Panc1 (cell line): Measurements from ENCODE around the gene ORM2. TPM values are rescaled to one million over a fixed set of nuclear protein-coding genes. Genes with fewer than 3 reads are reported as not detected.

Experiments used
- ATAC-seq: fragments of 200-7000 bp; cut with Tn5 transposase; 2 replicates; pipeline ENCODE4 v1.9.1; 2020; ENCODE audit warnings: mild to moderate bottlenecking, moderate library complexity
- BruUV-seq: library from RNA; stranded (reverse); fragments of 400-500 nt; replicated peaks from 2 replicates; lab custom pipeline; 2021; lab: Mats Ljungman, UMichigan
- CTCF ChIA-PET: fragments of 300-600 bp; sonication (Branson Sonifier 250); formaldehyde crosslinking; loops from one replicate; lab custom pipeline; 2022; ENCODE audit warnings: antibody characterized with exemption; lab: Charles Lee
- POLR2A ChIA-PET: fragments of 300-600 bp; sonication (Branson Sonifier 250); formaldehyde crosslinking; loops from one replicate; lab custom pipeline; 2022; ENCODE audit warnings: antibody characterized with exemption; lab: Charles Lee
- DNase-seq: peaks from one replicate; pipeline ENCODE4 v3.0.0-alpha.2; 2010; ENCODE audit warnings: low read depth, low spot score
- H3K27ac ChIP-seq: 2 replicates; pipeline ENCODE4 v1.5.1; 2011; ENCODE audit warnings: mild to moderate bottlenecking, low read length, inconsistent platforms
- H3K27me3 ChIP-seq: fragments of 200-500 bp; sonication (Bioruptor generic); 2 replicates; pipeline ENCODE4 v1.6.0; 2014; ENCODE audit warnings: low read length, inconsistent platforms; ENCODE audit not compliant: control insufficient read depth, insufficient read depth
- H3K36me3 ChIP-seq: fragments of 200-500 bp; sonication (Bioruptor generic); 2 replicates; pipeline ENCODE4 v1.5.1; 2014; ENCODE audit warnings: inconsistent platforms, mild to moderate bottlenecking, low read length, moderate library complexity; ENCODE audit not compliant: control insufficient read depth, insufficient read depth
- H3K4me1 ChIP-seq: 2 replicates; pipeline ENCODE4 v1.5.1; 2011; ENCODE audit warnings: inconsistent platforms, mild to moderate bottlenecking, low read length, moderate library complexity; ENCODE audit not compliant: control insufficient read depth, insufficient read depth
- H3K4me3 ChIP-seq, 2 experiments: 2 replicates each; pipeline ENCODE4 v1.5.1; 2011 to 2012; ENCODE audit warnings: low read depth in 2 of 2, low read length in 2 of 2, mild to moderate bottlenecking in 2 of 2, inconsistent platforms in 1 of 2, moderate library complexity in 1 of 2
- H3K9me3 ChIP-seq: fragments of 200-500 bp; sonication (Bioruptor generic); 2 replicates; pipeline ENCODE4 v1.5.1; 2014; ENCODE audit warnings: low read depth, mild to moderate bottlenecking, inconsistent platforms, low read length, moderate library complexity; ENCODE audit not compliant: control insufficient read depth, insufficient read depth
- POLR2AphosphoS5 ChIP-seq: IDR thresholded peaks from 2 replicates; pipeline ENCODE4 v1.6.1; 2012; ENCODE audit warnings: mild to moderate bottlenecking, low read depth, low read length, moderate library complexity
- SIN3A ChIP-seq: IDR thresholded peaks from 2 replicates; pipeline ENCODE4 v1.6.1; 2012; ENCODE audit warnings: low read depth, mild to moderate bottlenecking, low read length, moderate library complexity, borderline replicate concordance; ENCODE audit not compliant: insufficient read depth
- TCF7L2 ChIP-seq: IDR thresholded peaks from 2 replicates; pipeline ENCODE4 v1.6.1; 2011; ENCODE audit warnings: mild to moderate bottlenecking, low read depth, low read length, inconsistent platforms
- in situ Hi-C: cut with HindIII; loops from 2 replicates; pipeline ENCODE4 v1.10.0; 2016; ENCODE audit warnings: low sequenced_read_pairs, low pct_unique_long_range_greater_than_20kb
- intact Hi-C: fragments of 100-400 bp; cut with micrococcal nuclease; formaldehyde crosslinking; loops from one replicate; pipeline ENCODE4 v1.10.0; 2022; ENCODE audit not compliant: unreplicated experiment
- total RNA-seq: library from RNA; stranded (reverse); gene quantifications from one replicate; pipeline ENCODE4 v1.2.1, GENCODE V29; 2021; ENCODE audit not compliant: unreplicated experiment
- TF ChIP-seq, protein P1 (sequence below), 2 experiments: IDR thresholded peaks; 2 replicates each; pipeline ENCODE4 v1.6.1; 2011 to 2012; ENCODE audit warnings: low read depth in 2 of 2, control low read depth in 1 of 2, low read length in 1 of 2, mild to moderate bottlenecking in 1 of 2, moderate library complexity in 1 of 2; ENCODE audit not compliant: insufficient read depth in 1 of 2
- TF ChIP-seq, protein P2 (sequence below): fragments of 450-650 bp; IDR thresholded peaks from 2 replicates; pipeline ENCODE4 v1.5.1; 2017; ENCODE audit warnings: mild to moderate bottlenecking

The ORM2 gene
- total RNA-seq, 1 experiment from 2014 or later = 0.77 TPM

DNA sequence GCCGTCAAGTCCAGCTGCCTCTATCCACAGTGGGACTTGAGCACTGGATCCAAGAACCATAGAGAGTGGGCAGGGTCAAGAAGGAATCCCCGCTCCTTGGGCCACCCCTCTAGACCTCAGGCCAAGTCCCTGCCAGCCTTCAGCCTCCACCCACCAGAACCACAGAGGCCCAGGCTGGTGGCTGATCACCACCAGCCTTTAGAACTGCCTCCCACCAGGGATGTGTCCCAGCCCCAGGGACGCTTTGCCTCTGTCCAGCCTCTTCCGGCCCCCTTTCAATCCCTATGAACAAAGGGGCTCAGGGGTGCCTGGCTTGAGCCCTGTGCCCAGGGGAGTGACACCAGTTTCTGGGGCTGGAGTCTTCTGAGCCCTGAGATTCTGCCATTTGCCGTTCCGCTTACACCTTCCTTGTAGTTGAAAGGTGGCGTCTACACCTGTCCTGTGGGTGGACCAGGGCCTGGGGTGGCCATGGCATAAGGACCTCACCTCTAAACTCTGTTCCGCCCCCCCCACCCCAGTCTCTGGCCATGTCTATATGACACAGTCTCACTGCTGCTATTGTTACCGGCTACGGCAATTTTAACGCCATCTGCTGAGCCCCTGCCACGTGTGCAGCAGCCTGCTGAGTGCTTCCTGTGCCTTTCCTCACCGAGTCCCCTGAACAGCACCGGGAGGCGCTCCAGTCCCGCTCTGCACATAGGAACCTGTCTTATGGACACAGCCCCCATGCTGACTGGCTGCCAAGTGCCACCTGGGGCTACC lies 42.5 kb upstream of the ORM2 start:
- POLR2A ChIA-PET = interaction anchor here (0.5 kb wide), 1 partner anchor 121 kb away, joined by 5 read pairs; no protein-coding TSS in a partner anchor
- no TSS peak for BruUV-seq
- in situ Hi-C loops (no loop called here), intact Hi-C loops (no loop called here)
- CTCF ChIA-PET = no interaction called here
- Histone ChIP-seq H3K4me3 (no peak overlapping the region), H3K4me1 (peaks cover 15% of the 10 kb centered on the region), H3K36me3 (no peaks in the 10 kb centered on the region), H3K27ac (peak overlapping the region; percentile 75), H3K27me3 (no peaks in the 10 kb centered on the region), H3K9me3 (no peaks in the 10 kb centered on the region)
- DNase-seq (no peak), ATAC-seq (no peak)
- TF ChIP-seq, protein P1, sequence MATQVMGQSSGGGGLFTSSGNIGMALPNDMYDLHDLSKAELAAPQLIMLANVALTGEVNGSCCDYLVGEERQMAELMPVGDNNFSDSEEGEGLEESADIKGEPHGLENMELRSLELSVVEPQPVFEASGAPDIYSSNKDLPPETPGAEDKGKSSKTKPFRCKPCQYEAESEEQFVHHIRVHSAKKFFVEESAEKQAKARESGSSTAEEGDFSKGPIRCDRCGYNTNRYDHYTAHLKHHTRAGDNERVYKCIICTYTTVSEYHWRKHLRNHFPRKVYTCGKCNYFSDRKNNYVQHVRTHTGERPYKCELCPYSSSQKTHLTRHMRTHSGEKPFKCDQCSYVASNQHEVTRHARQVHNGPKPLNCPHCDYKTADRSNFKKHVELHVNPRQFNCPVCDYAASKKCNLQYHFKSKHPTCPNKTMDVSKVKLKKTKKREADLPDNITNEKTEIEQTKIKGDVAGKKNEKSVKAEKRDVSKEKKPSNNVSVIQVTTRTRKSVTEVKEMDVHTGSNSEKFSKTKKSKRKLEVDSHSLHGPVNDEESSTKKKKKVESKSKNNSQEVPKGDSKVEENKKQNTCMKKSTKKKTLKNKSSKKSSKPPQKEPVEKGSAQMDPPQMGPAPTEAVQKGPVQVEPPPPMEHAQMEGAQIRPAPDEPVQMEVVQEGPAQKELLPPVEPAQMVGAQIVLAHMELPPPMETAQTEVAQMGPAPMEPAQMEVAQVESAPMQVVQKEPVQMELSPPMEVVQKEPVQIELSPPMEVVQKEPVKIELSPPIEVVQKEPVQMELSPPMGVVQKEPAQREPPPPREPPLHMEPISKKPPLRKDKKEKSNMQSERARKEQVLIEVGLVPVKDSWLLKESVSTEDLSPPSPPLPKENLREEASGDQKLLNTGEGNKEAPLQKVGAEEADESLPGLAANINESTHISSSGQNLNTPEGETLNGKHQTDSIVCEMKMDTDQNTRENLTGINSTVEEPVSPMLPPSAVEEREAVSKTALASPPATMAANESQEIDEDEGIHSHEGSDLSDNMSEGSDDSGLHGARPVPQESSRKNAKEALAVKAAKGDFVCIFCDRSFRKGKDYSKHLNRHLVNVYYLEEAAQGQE (IDR thresholded peaks at IDR 0.05; ENCODE audit: insufficient read depth in 1 of 2, low read depth in 2 of 2, low read length in 1 of 2) = no peak
- no peak for TF ChIP-seq TCF7L2
- no peak for TF ChIP-seq SIN3A
- TF ChIP-seq, protein P2, sequence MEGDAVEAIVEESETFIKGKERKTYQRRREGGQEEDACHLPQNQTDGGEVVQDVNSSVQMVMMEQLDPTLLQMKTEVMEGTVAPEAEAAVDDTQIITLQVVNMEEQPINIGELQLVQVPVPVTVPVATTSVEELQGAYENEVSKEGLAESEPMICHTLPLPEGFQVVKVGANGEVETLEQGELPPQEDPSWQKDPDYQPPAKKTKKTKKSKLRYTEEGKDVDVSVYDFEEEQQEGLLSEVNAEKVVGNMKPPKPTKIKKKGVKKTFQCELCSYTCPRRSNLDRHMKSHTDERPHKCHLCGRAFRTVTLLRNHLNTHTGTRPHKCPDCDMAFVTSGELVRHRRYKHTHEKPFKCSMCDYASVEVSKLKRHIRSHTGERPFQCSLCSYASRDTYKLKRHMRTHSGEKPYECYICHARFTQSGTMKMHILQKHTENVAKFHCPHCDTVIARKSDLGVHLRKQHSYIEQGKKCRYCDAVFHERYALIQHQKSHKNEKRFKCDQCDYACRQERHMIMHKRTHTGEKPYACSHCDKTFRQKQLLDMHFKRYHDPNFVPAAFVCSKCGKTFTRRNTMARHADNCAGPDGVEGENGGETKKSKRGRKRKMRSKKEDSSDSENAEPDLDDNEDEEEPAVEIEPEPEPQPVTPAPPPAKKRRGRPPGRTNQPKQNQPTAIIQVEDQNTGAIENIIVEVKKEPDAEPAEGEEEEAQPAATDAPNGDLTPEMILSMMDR = no peak
- no peak for TF ChIP-seq POLR2AphosphoS5

DNA sequence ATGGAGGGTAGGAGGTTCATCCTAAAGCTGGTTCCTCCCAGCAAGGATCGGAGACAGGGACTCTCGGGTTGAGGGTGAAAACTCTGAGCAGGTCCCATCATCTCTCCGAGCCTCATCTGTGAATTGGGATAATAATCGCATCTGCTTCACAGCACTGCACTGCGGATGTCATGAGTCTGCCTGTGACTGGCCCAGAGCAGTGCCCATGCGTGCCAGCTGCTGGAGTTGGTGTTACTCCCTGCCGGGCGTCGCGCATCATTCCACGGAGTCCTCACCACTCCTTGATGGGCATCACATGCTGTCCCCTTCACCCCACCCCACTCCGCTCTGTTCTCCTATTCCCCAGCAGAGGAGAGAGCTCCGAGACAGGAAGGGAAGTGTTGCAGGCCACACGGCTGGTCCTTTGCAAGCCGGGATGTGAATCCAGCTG lies 41.9 kb upstream of the ORM2 start:
- H3K4me1 ChIP-seq = peaks cover 15% of the 10 kb centered on the region
- CTCF ChIA-PET = no interaction called here
- TF ChIP-seq SIN3A = no peak
- TF ChIP-seq POLR2AphosphoS5 = no peak
- no peak for TF ChIP-seq TCF7L2
- TF ChIP-seq, protein P2 = no peak
- TF ChIP-seq, protein P1 (IDR thresholded peaks at IDR 0.05; ENCODE audit: insufficient read depth in 1 of 2, low read depth in 2 of 2, low read length in 1 of 2) = no peak
- no peaks in the 10 kb centered on the region for H3K36me3 ChIP-seq
- ATAC-seq (peak; percentile 46), DNase-seq (no peak)
- H3K9me3 ChIP-seq = no peaks in the 10 kb centered on the region
- peak overlapping the region; percentile 75 for H3K27ac ChIP-seq
- intact Hi-C loops = loop anchor here (1.0 kb wide), 1 partner anchor 179 kb away; no protein-coding TSS in a partner anchor
- no peak overlapping the region for H3K4me3 ChIP-seq
- no peaks in the 10 kb centered on the region for H3K27me3 ChIP-seq
- BruUV-seq = no TSS peak
- POLR2A ChIA-PET = interaction anchor here (0.5 to 0.6 kb wide), 2 partner anchors 121 to 1885 kb away, joined by 4 to 5 read pairs; no protein-coding TSS in a partner anchor
- in situ Hi-C loops = no loop called here
